GM23338 (cell line): Measurements from ENCODE around the gene SNTG2.

ENCODE experiments used
- CTCF ChIP-seq, 2 experiments: fragments of 200-600 bp in 1 of 2; sonication (generic) in 1 of 2; conservative IDR thresholded peaks; 2 replicates each; pipeline versions ENCODE4 v1.5.1 to v1.6.1; 2016 to 2017; ENCODE audit warnings: antibody characterized with exemption in 2 of 2, low read depth in 2 of 2, mild to moderate bottlenecking in 2 of 2, moderate library complexity in 1 of 2
- EZH2 ChIP-seq: fragments of 200-600 bp; sonication (generic); IDR thresholded peaks from one replicate; pipeline ENCODE4 v1.8.0; 2017; ENCODE audit warnings: antibody characterized with exemption, mild to moderate bottlenecking, low read depth; ENCODE audit not compliant: unreplicated experiment
- ZNF114 ChIP-seq: fragments of 250-450 bp; sonication (Bioruptor Pico); IDR thresholded peaks from 2 replicates; pipeline ENCODE4 v1.5.0; 2020; ENCODE audit warnings: mild to moderate bottlenecking, moderate library complexity

GRCh38 chr2:1407950-1408675, 457.5 kb downstream of the SNTG2 start:
- TF ChIP-seq ZNF114 (CRISPR knock-in tag) (no peak), EZH2 (no peak), CTCF (conservative IDR thresholded peaks at IDR 0.05; ENCODE audit: low read depth in 2 of 2) (no peak)
